GM12892 (cell line): ENCODE data around the gene ASCC1.
A peak's percentile ranks its signal among the peaks of the same experiment; 100 is the strongest.
"Not testable (repeated sequence)": the region's sequence is repeated elsewhere in the genome, so short reads cannot be mapped to it uniquely, and the experiment has no call there.

Experiments
- DNase-seq: peaks from one replicate; pipeline ENCODE4 v3.0.0; 2011; ENCODE audit not compliant: insufficient read length
- FAIRE-seq: peaks from 2 replicates; lab custom pipeline; 2011; peaks lifted over from hg19 to GRCh38; lab: Jason Lieb, UNC
- POLR2A ChIP-seq: IDR thresholded peaks from 2 replicates; pipeline ENCODE4 v1.6.1; 2011; ENCODE audit warnings: low read depth, low read length, control low read depth
- POLR2AphosphoS5 ChIP-seq: IDR thresholded peaks from 2 replicates; pipeline ENCODE4 v1.6.1; 2011; ENCODE audit warnings: low read depth, low read length, control low read depth
- TAF1 ChIP-seq: IDR thresholded peaks from 2 replicates; pipeline ENCODE4 v1.6.1; 2011; ENCODE audit warnings: low read depth, mild to moderate bottlenecking, control low read depth, low read length, borderline replicate concordance

ASCC1 gene

GRCh38 chr10:72173619-72174296 is 42.3 kb downstream of the ASCC1 start:
- DNase-seq (no peak), FAIRE-seq (peak; percentile 96)
- no peak for TF ChIP-seq POLR2AphosphoS5
- no peak for TF ChIP-seq TAF1
- no peak for TF ChIP-seq POLR2A

- peak; percentile 27 for FAIRE-seq
- DNase-seq = no peak
- TF ChIP-seq TAF1 = no peak
- TF ChIP-seq POLR2A = no peak
- TF ChIP-seq POLR2AphosphoS5 = no peak
Measured at GRCh38 chr10:72173262-72173618, 42.8 kb downstream of the ASCC1 start.

- DNase-seq (no peak), FAIRE-seq (no peak)
Measured at GRCh38 chr10:72171175-72171630, 44.9 kb downstream of the ASCC1 start.

DNA sequence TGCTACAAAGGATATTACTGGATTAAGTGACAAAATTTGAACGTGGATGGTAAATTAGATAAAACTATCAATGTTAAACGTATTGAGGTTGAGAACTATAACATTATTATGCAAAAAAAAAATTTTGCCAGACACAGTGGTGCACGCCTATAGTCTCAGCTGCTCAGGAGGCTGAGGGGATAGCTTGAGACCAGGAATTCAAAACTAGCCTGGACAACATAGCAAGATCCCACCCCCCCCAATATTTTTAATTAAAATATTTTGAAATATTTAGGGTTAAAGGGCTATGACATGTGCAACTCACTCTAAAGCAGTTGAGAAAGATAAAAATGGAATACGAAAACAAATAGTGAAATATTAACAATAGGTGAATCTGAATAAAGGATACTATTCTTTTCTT is 45.3 kb downstream of the ASCC1 start:
- DNase-seq = no peak
- TF ChIP-seq POLR2AphosphoS5 (no peak), POLR2A (no peak), TAF1 (no peak)
- no peak for FAIRE-seq

More at GRCh38 chr10:72171175-72171630, 44.9 kb downstream of the ASCC1 start:
- TF ChIP-seq TAF1 (no peak), POLR2AphosphoS5 (no peak), POLR2A (no peak)

- no peak for FAIRE-seq
- no peak for DNase-seq
- TF ChIP-seq POLR2A (no peak), POLR2AphosphoS5 (no peak), TAF1 (no peak)
Measured at GRCh38 chr10:72170263-72170662, 45.8 kb downstream of the ASCC1 start.

DNA sequence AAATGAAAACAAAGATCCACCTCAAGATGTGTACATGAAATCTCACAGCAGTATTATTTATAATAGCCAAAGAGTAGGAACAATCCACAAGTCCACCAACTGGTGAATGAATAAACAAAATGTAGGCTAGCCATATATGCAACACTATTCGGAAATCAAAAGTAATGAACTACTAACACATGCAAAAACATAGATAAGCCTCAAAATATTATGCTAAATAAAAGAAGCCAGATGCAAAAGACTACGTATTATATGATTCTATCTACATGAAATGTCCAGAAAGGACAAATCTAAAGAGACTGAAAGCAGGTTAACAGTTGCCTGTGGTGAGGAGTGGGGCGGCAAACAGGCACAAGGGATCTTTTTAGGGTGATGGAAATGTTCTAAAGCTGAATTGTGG is 49.0 kb downstream of the ASCC1 start:
- no peak for TF ChIP-seq POLR2AphosphoS5
- TF ChIP-seq POLR2A = no peak
- TF ChIP-seq TAF1 = no peak
- DNase-seq (no peak), FAIRE-seq (no peak)

- TF ChIP-seq POLR2A (no peak), POLR2AphosphoS5 (no peak), TAF1 (no peak)
- FAIRE-seq (no peak), DNase-seq (no peak)
Measured at GRCh38 chr10:72164617-72165016, 51.5 kb downstream of the ASCC1 start.

DNA sequence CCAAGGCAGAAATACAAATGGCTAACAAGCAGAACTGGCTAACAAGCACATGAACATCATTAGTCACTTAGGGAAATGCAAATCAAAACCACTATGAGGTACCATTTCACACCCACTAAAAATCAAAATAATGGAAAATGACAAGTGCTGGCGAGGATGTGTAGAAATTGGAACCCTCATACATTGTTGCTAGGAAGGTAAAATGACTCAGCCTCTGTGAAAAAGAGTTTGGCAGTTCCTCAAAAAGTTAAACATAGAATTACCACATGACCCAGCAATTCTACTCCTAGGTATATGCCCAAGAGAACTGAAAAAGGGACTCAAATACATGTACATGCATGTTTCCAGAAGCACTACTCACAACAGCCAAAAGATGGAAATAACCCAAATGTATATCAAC is 53.1 kb downstream of the ASCC1 start:
- DNase-seq (no peak), FAIRE-seq (peak; percentile 9)
- no peak for TF ChIP-seq POLR2AphosphoS5
- no peak for TF ChIP-seq POLR2A
- no peak for TF ChIP-seq TAF1

- TF ChIP-seq TAF1 = no peak
- TF ChIP-seq POLR2A = no peak
- TF ChIP-seq POLR2AphosphoS5 = no peak
- DNase-seq (no peak), FAIRE-seq (no peak)
Measured at GRCh38 chr10:72158176-72158575, 57.9 kb downstream of the ASCC1 start.

- DNase-seq = no peak
- no peak for FAIRE-seq
- TF ChIP-seq POLR2AphosphoS5 = no peak
- TF ChIP-seq TAF1 = no peak
- no peak for TF ChIP-seq POLR2A
Measured at GRCh38 chr10:72156223-72156622, 59.9 kb downstream of the ASCC1 start.

DNA sequence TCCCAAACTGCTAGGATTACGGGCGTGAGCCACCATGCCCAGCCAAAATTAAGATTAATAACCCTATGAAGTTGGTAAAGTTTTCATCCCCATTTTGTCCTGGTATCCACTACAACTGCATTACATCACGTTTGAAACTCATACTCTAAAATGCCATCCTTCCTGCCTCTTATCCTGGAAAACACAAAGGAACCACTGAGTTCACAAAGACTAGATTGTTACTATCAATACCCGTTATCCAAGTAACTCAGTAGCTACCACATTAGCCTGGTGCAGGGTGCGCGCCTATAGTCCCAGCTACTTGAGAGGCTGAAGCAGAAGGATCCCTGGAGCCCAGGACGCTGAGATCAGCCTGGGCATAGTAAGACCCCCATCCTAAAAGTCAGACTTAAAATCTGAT is 63.8 kb downstream of the ASCC1 start:
- FAIRE-seq = no peak
- DNase-seq = no peak
- TF ChIP-seq POLR2A (no peak), POLR2AphosphoS5 (no peak), TAF1 (no peak)

DNA sequence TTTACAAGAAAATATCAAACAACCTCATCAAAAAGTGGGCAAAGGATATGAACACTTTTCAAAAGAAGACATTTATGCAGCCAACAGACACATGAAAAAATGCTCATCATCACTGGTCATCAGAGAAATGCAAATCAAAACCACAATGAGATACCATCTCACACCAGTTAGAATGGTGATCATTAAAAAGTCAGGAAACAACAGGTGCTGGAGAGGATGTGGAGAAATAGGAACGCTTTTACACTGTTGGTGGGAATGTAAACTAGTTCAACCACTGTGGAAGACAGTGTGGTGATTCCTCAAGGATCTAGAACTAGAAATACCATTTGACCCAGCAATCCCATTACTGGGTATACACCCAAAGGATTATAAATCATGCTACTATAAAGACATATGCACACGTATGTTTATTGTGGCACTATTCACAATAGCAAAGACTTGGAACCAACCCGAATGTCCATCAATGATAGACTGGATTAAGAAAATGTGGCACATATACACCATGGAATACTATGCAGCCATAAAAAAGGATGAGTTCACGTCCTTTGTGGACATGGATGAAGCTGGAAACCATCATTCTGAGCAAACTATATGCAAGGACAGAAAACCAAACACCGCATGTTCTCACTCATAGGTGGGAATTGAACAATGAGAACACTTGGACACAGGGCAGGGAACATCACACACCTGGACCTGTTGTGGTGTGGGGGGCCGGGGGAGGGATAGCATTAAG is 65.2 kb downstream of the ASCC1 start:
- DNase-seq, FAIRE-seq: not testable (repeated sequence)

- not testable (repeated sequence) for FAIRE-seq, DNase-seq
Measured at GRCh38 chr10:72147324-72147584, 68.8 kb downstream of the ASCC1 start.
